ENCODE data around the gene IREB2.
A peak's percentile ranks its signal among the peaks of the same experiment; 100 is the strongest.

The IREB2 gene

DNA sequence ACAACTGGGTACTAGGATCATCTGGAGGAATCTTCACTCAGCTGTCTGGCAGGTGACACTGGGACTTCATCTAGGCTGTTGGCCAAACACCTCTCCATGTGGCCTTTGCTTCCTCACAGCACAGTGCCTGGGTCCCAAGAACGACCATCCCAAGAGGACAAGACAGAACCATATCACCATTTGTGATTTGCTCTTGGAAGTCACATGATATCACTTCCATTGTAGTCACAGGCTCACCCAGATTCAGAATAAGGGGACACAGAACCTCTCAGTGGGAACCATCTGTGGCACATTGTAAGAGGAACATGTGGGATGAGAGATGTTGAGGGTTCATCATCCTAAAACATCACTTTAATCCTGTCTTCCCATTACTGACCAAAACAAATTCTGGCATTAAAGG, 100.3 kb downstream of the IREB2 start:
- TF ChIP-seq, protein P1, sequence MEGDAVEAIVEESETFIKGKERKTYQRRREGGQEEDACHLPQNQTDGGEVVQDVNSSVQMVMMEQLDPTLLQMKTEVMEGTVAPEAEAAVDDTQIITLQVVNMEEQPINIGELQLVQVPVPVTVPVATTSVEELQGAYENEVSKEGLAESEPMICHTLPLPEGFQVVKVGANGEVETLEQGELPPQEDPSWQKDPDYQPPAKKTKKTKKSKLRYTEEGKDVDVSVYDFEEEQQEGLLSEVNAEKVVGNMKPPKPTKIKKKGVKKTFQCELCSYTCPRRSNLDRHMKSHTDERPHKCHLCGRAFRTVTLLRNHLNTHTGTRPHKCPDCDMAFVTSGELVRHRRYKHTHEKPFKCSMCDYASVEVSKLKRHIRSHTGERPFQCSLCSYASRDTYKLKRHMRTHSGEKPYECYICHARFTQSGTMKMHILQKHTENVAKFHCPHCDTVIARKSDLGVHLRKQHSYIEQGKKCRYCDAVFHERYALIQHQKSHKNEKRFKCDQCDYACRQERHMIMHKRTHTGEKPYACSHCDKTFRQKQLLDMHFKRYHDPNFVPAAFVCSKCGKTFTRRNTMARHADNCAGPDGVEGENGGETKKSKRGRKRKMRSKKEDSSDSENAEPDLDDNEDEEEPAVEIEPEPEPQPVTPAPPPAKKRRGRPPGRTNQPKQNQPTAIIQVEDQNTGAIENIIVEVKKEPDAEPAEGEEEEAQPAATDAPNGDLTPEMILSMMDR (IDR thresholded peaks at IDR 0.05), result no peak
- no peak for TF ChIP-seq ZFX (IDR thresholded peaks at IDR 0.05; ENCODE audit: borderline replicate concordance)
- H3K27ac ChIP-seq, result no peak overlapping the region

DNA sequence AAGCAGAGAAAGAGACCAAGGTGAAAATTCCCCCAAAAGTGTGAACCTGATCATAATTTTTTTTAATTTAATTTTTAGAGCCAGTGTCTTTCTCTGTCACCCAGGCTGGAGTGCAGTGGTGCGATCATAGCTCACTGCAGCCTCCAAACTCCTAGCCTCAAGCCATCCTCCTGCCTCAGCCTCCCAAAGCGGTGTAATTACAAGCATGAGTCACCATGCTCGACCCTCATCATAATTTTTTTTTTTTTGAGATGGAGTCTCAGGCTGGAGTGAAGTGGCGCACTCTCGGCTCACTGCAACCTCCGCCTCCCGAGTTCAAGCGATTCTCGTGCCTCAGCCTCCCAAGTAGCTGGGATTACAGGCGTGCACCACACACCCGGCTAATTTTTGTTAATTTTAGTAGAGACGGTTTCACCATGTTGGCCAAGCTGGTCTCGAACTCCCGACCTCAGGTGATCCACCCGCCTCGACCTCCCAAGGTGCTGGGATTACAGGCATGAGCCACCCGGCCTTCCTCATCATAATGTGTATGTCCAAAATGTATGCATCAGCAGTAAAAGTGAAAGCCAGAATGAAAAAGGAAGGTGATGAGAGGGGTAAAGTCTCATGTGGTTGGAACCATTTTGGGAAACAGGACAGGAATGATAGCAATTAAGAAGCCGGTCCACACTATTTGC, 101.6 kb downstream of the IREB2 start:
- peak overlapping the region; percentile 82 for H3K27ac ChIP-seq

DNA sequence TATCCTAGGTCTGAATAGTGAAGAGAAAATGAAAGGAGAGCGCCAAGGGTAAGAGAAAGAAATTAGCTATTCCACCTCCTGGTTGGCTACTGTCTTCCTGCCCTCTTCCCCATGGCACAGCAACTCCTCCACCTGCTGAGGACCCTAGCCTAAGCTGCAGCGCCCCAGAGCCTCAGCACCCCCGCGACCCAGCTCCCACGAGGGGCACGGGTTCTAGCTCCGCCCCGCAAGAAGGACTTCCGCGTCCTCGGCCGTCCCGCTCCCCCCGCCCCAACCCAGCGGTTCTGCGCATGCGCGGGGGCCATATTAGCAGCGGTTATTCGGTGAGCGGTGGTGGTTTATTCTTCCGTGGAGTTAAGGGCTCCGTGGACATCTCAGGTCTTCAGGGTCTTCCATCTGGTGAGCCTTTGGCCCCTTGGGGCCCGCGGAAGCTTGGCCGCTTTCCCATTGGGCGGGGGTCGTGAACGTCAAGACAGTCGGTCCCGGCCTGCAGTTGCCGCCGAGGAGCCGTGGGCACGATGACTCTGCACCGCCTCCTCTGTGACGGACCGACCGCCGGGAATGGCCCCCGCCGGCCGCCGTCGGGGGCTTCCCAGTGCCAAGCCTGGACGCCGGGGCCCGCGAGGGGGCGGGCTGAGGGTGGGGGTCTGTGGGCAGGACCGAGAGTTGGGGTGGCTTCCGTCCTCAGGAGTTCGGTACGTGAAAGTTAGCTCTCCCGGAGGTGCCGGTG, 102.3 kb downstream of the IREB2 start, which contains the start of gene PSMA4:
Gene PSMA4 (plus strand): TSS at position 304 of the 730 bp plus-strand sequence. CDS start 1,484 bp downstream, outside the sequence.
- TF ChIP-seq, protein P1 (IDR thresholded peaks at IDR 0.05), result peak; percentile 16; the same call in 1 of the 2 replicates
- no peak for TF ChIP-seq ZFX (IDR thresholded peaks at IDR 0.05; ENCODE audit: borderline replicate concordance)
- H3K27ac ChIP-seq, result peak within 1 kb of the TSS; percentile 82

DNA sequence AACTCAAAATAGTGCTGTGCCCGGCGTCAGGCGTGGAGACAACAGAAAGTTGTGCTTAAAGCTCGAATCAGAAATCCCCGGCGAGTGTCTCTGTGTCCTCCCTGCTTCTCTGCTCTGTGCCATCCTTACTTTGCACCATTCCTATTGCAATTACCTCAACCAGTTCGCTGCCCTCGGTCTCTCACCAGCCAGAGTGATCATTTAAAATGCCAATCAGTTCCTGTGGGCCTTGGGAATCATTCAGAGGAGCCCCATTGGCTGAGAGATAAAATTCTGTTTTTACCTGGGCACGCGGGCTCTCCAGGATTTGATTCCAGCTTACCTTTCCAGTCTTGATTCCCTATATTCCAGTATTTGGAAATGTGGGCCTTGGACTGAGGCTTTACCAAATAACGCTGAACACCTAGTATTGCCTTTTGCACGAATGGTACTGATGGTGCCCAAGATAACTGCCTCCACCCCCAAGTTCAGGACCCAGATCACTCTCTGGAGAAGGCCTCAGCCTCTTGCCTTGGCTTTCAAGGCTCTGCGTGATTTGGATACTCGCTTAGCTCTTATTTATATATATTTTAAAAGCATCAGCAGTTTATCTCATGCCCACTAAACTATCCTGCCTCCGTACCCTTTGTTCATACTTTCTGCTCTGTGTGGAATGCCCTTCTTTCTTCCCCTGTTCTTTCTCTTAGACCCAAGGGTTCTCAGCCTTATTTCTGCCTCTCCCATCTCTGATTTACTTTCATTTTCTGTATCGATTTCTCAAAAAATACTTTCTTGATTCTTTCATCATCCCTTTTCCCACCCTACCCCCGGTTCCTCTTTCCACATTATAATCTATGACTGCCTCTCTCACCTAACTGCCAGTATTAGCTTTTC, 103.1 kb downstream of the IREB2 start:
- TF ChIP-seq ZFX (IDR thresholded peaks at IDR 0.05; ENCODE audit: borderline replicate concordance), result no peak
- TF ChIP-seq, protein P1 (IDR thresholded peaks at IDR 0.05), result no peak
- peak overlapping the region; percentile 82 for H3K27ac ChIP-seq

DNA sequence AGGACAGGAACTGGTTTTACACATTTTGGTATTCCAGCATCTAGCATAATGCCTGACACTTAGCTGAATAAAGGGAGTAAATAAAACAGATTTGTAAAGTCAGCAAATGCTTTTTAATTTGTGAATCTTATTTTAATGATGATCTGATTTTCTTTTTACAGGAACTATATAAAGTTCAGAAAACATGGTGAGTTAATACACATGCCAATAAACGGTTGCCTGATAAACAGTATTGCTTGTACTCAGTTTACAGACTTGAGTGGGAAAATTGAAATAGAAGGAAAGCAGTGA, 103.7 kb downstream of the IREB2 start:
- peak overlapping the region; percentile 82; the same call in 1 of the 2 replicates for H3K27ac ChIP-seq

DNA sequence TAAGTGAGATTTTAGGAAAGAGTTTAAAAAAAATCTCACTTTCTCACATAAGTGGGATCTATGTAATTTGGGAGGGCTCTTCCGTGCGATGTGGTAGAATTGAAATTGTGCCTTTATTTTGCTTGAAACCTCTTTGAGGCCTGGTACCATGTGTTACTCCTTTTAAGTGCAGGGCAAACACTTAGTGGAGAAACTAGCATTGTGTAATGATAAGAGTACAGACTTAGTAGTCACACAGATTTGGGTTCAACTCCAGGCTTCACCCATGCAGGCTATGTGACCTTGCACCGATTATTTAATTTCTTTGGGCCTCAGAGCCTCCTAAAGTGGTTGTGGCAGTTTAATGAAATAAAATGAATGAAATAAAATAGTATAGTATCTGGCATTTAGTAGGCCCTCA, 104.6 kb downstream of the IREB2 start:
- no peak overlapping the region for H3K27ac ChIP-seq
- TF ChIP-seq ZFX (IDR thresholded peaks at IDR 0.05; ENCODE audit: borderline replicate concordance), result no peak
- TF ChIP-seq, protein P1 (IDR thresholded peaks at IDR 0.05), result no peak

More for the DNA sequence above, 103.7 kb downstream of the IREB2 start:
- no peak for TF ChIP-seq ZFX (IDR thresholded peaks at IDR 0.05; ENCODE audit: borderline replicate concordance)
- TF ChIP-seq, protein P1 (IDR thresholded peaks at IDR 0.05), result no peak

DNA sequence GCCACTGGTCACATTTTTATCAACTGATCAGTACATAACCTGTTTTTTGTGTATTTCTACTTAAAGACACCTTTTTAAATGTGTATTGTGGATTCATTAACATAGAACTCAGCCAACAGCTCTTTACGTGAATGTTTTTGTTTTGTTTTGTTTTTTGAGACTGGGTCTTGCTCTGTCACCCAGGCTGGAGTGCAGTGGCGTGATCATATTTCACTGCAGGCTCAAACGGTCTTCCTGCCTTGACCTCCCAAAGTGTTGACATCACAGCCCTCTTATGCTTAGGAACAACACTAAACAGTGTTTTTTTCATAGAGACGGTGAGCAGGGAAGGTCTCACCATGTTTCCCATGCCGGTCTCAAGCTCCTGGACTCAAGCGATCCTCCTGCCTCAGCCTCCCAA, 112.2 kb downstream of the IREB2 start:
- TF ChIP-seq ZFX (IDR thresholded peaks at IDR 0.05; ENCODE audit: borderline replicate concordance), result no peak
- no peak overlapping the region for H3K27ac ChIP-seq

DNA sequence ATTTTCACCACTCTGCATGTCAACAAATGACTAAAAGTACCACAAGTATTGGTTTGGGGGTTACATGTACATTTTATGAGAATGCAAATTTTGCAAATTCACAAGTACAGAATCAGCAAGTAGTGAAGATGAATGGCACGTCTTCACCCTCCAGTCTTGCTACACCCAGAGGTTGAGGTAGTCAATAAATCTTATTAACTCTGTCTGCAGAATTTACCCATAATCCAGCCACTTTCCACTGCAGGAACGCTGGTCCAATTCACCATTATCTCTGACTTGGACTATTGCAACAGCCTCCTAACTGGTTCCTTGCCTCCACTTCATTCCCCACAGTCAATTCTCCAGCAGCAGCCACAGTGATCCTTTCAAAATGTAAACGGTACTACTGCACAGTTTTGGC, 112.8 kb downstream of the IREB2 start:
- H3K27ac ChIP-seq, result no peak overlapping the region
- no peak for TF ChIP-seq ZFX (IDR thresholded peaks at IDR 0.05; ENCODE audit: borderline replicate concordance)
- TF ChIP-seq, protein P1 (IDR thresholded peaks at IDR 0.05), result no peak

All from 22Rv1 (cell line).